GM18909 (cell line): ENCODE data around the gene CEMIP2.
"Not testable (repeated sequence)": the region's sequence is repeated elsewhere in the genome, so short reads cannot be mapped to it uniquely, and the experiment has no call there.

Experiments used
- ATAC-seq: cut with Tn5 transposase; IDR thresholded peaks from one replicate; pipeline ENCODE4 v1.9.1; 2021; ENCODE audit warnings: mild to moderate bottlenecking; ENCODE audit not compliant: unreplicated experiment, poor library complexity

Gene CEMIP2

GRCh38 chr9:71681104-71681707, 87.1 kb downstream of the CEMIP2 start:
- ATAC-seq = peak; percentile 67

- ATAC-seq = peak; percentile 50
Measured at GRCh38 chr9:71680189-71680980, 87.9 kb downstream of the CEMIP2 start.

DNA sequence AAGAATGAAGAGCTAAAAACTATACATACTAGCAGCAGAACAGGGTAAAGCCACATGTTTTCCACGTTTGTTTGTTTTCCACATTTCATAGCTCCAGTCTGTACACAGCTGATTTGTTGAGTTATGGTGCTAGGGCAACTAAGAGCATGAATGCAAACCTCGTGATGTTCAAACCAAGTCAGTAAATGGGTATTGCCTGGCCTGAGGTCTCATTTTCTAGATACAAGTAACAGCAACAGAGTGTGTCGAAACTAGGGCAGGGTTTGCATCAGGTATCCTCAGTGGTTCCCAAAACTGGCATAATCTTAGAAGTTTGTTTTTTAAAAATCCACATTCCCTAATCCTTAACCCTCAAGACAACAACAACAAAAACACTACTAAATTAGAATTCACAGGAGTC, 89.3 kb downstream of the CEMIP2 start:
- ATAC-seq = no peak

GRCh38 chr9:71677209-71677608, 91.1 kb downstream of the CEMIP2 start:
- no peak for ATAC-seq

GRCh38 chr9:71676460-71676859, 91.9 kb downstream of the CEMIP2 start:
- peak; percentile 43 for ATAC-seq

DNA sequence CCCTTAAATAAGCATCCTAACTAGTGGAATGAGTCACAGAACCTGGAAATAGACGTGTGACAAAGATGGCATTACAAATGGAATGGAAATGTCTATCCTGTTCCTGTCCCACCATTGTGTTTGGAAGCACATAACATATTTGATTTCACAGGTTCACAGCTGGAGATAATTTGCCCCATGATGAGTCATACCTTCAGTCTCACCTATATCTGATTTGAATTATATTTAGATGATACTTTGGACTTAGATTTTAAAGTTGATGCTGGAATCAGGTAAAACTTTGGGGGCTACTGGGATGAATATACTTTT, 92.5 kb downstream of the CEMIP2 start:
- no peak for ATAC-seq

- ATAC-seq = no peak
Measured at GRCh38 chr9:71675105-71675856, 93.0 kb downstream of the CEMIP2 start.

DNA sequence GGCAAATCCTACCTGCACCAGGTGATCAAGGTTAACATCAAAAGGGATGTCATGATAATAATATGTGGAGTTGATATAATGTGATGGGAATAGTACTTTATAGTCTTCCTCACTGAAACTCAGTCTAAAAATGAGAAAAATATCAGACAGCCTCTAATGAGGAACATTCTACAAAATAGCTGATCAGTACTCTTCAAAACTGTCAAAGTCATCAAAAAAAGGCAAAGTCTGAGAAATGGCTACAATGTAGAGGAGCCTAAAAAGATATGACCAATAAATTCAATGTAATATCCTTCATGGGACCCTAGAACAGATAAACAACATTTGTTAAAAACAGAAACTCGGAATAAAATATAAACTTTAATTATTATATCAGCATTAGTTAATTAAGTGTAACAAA, 95.7 kb downstream of the CEMIP2 start:
- ATAC-seq = no peak

DNA sequence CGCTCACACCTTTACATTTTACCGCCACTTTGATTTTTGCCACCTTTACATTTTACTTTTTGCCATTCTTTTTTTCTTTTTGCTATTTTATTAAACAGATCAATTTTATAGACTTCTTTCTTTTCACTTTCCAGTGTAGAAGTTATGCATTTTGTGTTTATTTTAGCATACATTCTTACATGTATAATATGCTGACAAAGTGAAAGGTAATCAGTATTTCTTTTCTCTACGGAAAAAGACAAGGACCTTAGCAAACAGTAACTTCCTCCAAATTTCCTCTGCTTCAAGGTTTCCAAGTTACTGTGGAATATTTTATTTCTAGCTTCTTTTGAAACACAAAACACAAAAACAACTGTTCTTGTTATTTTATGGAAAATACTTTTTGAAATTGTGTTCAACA, 97.0 kb downstream of the CEMIP2 start:
- no peak for ATAC-seq

DNA sequence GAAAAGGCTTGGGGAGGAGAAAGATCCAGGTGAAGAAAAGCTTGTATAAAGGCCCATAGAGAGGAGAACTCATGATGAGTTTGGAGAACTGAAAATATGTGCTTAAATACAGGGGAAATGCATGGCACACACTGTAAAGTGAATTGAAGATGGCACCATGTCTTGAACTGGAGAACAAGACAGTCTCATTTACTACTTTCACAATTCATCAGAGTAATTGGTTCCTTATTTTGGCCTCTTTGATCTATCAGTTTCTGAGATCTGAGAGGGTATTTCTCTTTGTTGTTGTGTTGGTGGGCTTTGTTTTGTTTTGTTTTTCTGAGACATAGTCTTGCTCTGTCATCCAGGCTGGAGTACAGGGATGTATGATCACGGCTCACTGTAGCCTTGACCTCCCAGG, 98.2 kb downstream of the CEMIP2 start:
- no peak for ATAC-seq

- no peak for ATAC-seq
Measured at GRCh38 chr9:71669284-71669995, 98.9 kb downstream of the CEMIP2 start.

- no peak for ATAC-seq
Measured at GRCh38 chr9:71668717-71669116, 99.6 kb downstream of the CEMIP2 start.

- no peak for ATAC-seq
Measured at GRCh38 chr9:71665247-71665646, 103.1 kb downstream of the CEMIP2 start.

DNA sequence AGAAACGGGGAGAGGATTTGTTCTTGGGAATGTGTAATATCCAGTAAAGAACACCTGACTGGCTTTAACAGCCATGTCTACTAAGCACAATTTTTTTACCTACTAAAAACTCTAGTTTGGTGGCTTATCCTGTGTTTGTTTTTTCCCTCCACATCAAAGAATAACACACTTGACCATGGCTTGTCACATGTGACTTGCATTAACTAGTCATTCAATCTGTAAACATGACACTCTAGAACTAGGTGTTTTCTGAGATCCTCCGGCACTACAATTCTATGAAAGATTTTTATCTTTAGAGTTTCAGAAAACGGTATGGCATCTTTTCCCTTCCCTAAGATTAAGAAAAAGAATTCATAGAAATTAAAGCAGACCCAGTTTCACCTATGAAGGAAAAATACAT, 103.7 kb downstream of the CEMIP2 start:
- ATAC-seq = no peak

DNA sequence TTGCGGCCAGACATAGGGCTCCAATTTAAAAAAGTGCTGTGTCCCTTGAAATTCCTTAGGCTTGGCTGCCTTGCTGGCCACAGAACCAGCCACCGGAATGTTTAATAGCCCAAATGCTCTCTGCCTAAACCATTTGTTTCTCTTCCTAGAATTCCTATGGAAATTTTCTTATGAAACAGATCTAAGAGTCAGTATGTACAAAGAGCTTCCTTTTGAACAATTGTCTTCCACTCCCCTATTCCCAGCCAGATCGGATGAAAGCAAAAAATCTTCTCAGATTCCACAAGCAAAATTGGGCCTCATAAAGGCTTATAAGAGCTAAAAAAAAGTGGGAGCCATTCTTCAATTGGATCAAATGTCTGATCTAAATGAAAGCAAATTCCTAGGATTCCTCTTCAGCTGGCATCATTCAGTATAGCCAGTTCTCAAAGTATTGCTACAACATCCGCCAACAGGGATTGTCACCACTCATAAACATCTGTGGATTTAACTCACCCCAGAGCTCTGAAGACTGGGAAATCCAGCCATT, 104.3 kb downstream of the CEMIP2 start:
- ATAC-seq = no peak

DNA sequence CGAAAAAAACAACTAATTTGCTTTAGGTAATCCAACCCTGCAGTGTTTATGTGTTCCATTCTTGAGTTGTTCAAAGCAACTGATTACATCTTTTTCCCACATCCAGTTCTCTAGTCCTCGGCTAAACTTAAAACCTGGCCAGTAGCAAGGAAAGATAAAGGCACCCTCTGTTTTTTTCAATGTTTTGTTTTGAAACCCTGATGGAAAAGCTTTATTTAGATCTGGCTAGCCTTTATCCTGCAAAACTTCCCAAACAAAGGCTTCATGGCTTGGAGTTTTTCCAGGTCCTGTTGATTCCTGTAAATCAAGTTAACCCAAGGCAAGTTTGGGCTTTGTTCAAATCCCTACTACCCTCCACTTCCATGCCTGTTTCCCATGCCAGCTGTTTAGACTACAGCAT, 105.1 kb downstream of the CEMIP2 start:
- no peak for ATAC-seq

DNA sequence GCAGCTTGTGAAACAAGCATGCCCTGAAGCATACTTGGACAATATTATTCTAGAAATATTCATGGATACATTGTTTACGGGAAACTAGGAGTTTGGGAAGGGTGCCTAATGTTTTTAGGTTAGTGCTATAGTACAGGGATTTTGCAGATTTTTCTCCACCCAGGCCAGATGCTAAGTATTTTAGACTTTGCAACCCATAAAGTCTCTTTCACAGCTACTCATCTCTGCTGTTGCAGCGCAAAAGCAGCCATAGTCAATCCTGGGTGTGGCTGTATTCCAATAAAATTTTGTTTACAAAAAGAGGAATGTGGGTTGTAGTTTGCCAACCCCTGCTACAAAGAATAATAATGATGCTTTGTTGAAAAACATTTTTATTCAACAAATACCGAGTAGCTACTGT, 106.2 kb downstream of the CEMIP2 start:
- no peak for ATAC-seq

GRCh38 chr9:71657276-71657675, 111.0 kb downstream of the CEMIP2 start:
- not testable (repeated sequence) for ATAC-seq

GRCh38 chr9:71656496-71656895, 111.8 kb downstream of the CEMIP2 start:
- ATAC-seq = no peak

DNA sequence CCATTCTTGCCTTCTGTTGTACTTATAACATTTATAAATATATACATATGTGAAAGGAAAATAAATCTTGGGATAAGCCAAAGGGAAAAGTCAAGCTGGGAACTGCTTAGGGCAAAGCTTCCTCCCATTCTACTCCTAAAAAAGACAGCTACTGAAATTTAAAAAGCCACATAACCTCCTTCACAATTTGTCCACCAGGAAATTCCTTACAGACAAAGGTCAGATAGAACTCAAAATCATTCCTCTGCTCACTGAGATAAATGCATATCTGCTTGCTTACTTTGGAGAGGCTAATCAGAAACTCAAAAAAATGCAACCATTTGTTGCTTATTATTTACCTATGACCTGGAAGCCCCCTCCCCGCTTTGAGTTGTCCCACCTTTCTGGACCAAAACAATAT, 112.5 kb downstream of the CEMIP2 start:
- ATAC-seq = no peak

- ATAC-seq = no peak
Measured at GRCh38 chr9:71655141-71655540, 113.2 kb downstream of the CEMIP2 start.
